Measurements from ENCODE around the gene ABCA13.

Gene ABCA13

GRCh38 chr7:48441848-48442492 lies 270.7 kb downstream of the ABCA13 start:
- DNase-seq: no peak

GRCh38 chr7:48443051-48443450 lies 271.8 kb downstream of the ABCA13 start:
- no peak for DNase-seq

- no peak for DNase-seq
Observed at GRCh38 chr7:48446721-48447120, 275.5 kb downstream of the ABCA13 start.

- DNase-seq: no peak
Observed at GRCh38 chr7:48452218-48452617, 281.0 kb downstream of the ABCA13 start.

- no peak for DNase-seq
Observed at GRCh38 chr7:48454750-48455192, 283.5 kb downstream of the ABCA13 start.

- DNase-seq: no peak
Observed at GRCh38 chr7:48455363-48455762, 284.1 kb downstream of the ABCA13 start.

- no peak for DNase-seq
Observed at GRCh38 chr7:48458701-48459524, 287.7 kb downstream of the ABCA13 start.

GRCh38 chr7:48466713-48467112 lies 295.5 kb downstream of the ABCA13 start:
- no peak for DNase-seq

GRCh38 chr7:48471196-48471595 lies 299.9 kb downstream of the ABCA13 start:
- no peak for DNase-seq

- no peak for DNase-seq
Observed at GRCh38 chr7:48472640-48473039, 301.4 kb downstream of the ABCA13 start.

- no peak for DNase-seq
Observed at GRCh38 chr7:48473205-48473865, 302.1 kb downstream of the ABCA13 start.

GRCh38 chr7:48481235-48481634 lies 310.0 kb downstream of the ABCA13 start:
- DNase-seq: no peak

GRCh38 chr7:48497521-48497920 lies 326.3 kb downstream of the ABCA13 start:
- DNase-seq: no peak

- no peak for DNase-seq
Observed at GRCh38 chr7:48502021-48502420, 330.8 kb downstream of the ABCA13 start.

- no peak for DNase-seq
Observed at GRCh38 chr7:48505051-48505450, 333.8 kb downstream of the ABCA13 start.

- no peak for DNase-seq
Observed at GRCh38 chr7:48505466-48505865, 334.2 kb downstream of the ABCA13 start.

GRCh38 chr7:48506569-48506968 lies 335.3 kb downstream of the ABCA13 start:
- no peak for DNase-seq

- no peak for DNase-seq
Observed at GRCh38 chr7:48511080-48511479, 339.8 kb downstream of the ABCA13 start.

GRCh38 chr7:48512892-48513291 lies 341.6 kb downstream of the ABCA13 start:
- DNase-seq: no peak

- DNase-seq: no peak
Observed at GRCh38 chr7:48515171-48515570, 343.9 kb downstream of the ABCA13 start.

GRCh38 chr7:48518092-48518491 lies 346.8 kb downstream of the ABCA13 start:
- DNase-seq: no peak

GRCh38 chr7:48522692-48523091 lies 351.4 kb downstream of the ABCA13 start:
- no peak for DNase-seq
